OCI-LY1 (cell line): ENCODE measurements around the gene APBA1.

Source experiments
- H2AFZ ChIP-seq: fragments of 200-600 bp; sonication (generic), shearing (Covaris generic); 2 replicates; pipeline ENCODE4 v1.6.0; 2014; ENCODE audit warnings: antibody characterized with exemption, mild to moderate bottlenecking, low read length
- H3F3A ChIP-seq: fragments of 200-600 bp; sonication (generic), shearing (Covaris generic); 2 replicates; pipeline ENCODE4 v1.6.0; 2014; ENCODE audit warnings: mild to moderate bottlenecking, antibody characterized with exemption, low read length, moderate library complexity; ENCODE audit not compliant: insufficient read depth
- H3K27ac ChIP-seq: fragments of 200-600 bp; sonication (generic); 2 replicates; pipeline ENCODE4 v1.5.1; 2014; ENCODE audit warnings: low read length, mixed run types, mild to moderate bottlenecking, low read depth; ENCODE audit not compliant: poor library complexity, severe bottlenecking
- H3K27me3 ChIP-seq: fragments of 200-600 bp; sonication (generic); 2 replicates; pipeline ENCODE4 v1.6.0; 2014; ENCODE audit warnings: antibody characterized with exemption, mild to moderate bottlenecking, low read length, moderate library complexity; ENCODE audit not compliant: insufficient read depth
- H3K36me3 ChIP-seq: fragments of 200-600 bp; sonication (generic); 2 replicates; pipeline ENCODE4 v1.6.1; 2014; ENCODE audit warnings: mild to moderate bottlenecking, antibody characterized with exemption, low read length, moderate library complexity, mixed read lengths; ENCODE audit not compliant: insufficient read depth
- H3K4me1 ChIP-seq: fragments of 200-600 bp; sonication (generic); 2 replicates; pipeline ENCODE4 v1.5.1; 2014; ENCODE audit warnings: mild to moderate bottlenecking, low read length, moderate library complexity; ENCODE audit not compliant: insufficient read depth, severe bottlenecking
- H3K4me2 ChIP-seq: fragments of 200-600 bp; sonication (generic), shearing (Covaris generic); 2 replicates; pipeline ENCODE4 v1.6.1; 2014; ENCODE audit warnings: low read length
- H3K4me3 ChIP-seq: fragments of 200-600 bp; sonication (generic); 2 replicates; pipeline ENCODE4 v1.5.1; 2014; ENCODE audit warnings: low read length, low read depth, mild to moderate bottlenecking, mixed read lengths; ENCODE audit not compliant: poor library complexity, severe bottlenecking
- H3K79me2 ChIP-seq: fragments of 200-600 bp; shearing (Covaris generic); 2 replicates; pipeline ENCODE4 v1.6.1; 2016; ENCODE audit warnings: mixed run types, low read length, mixed read lengths; ENCODE audit not compliant: insufficient read depth
- H3K9ac ChIP-seq: fragments of 200-600 bp; sonication (generic), shearing (Covaris generic); 2 replicates; pipeline ENCODE4 v1.6.1; 2014; ENCODE audit warnings: mild to moderate bottlenecking, low read length, mixed read lengths
- H3K9me2 ChIP-seq: fragments of 200-600 bp; sonication (generic), shearing (Covaris generic); 2 replicates; pipeline ENCODE4 v1.6.1; 2014; ENCODE audit warnings: low read depth, mild to moderate bottlenecking, low read length, mixed read lengths
- H3K9me3 ChIP-seq: fragments of 200-600 bp; shearing (Covaris generic); 2 replicates; pipeline ENCODE4 v1.6.1; 2014; ENCODE audit warnings: low read length, mixed read lengths
- H4K20me1 ChIP-seq: fragments of 200-600 bp; sonication (generic), shearing (Covaris generic); 2 replicates; pipeline ENCODE4 v1.6.0; 2016; ENCODE audit warnings: mild to moderate bottlenecking, low read length; ENCODE audit not compliant: insufficient read depth
- EZH2 ChIP-seq: fragments of 200-600 bp; sonication (generic), shearing (Covaris generic); IDR thresholded peaks from 2 replicates; pipeline ENCODE4 v1.8.0; 2017; ENCODE audit warnings: borderline replicate concordance, mixed run types, mild to moderate bottlenecking, antibody characterized with exemption, low read length, moderate library complexity, mixed read lengths
- TF ChIP-seq, protein P1 (sequence below): fragments of 200-600 bp; sonication (generic), shearing (Covaris generic); IDR thresholded peaks from 2 replicates; pipeline ENCODE4 v1.5.1; 2017; ENCODE audit warnings: mild to moderate bottlenecking, antibody characterized with exemption, low read length, moderate library complexity, mixed read lengths

Gene APBA1

DNA sequence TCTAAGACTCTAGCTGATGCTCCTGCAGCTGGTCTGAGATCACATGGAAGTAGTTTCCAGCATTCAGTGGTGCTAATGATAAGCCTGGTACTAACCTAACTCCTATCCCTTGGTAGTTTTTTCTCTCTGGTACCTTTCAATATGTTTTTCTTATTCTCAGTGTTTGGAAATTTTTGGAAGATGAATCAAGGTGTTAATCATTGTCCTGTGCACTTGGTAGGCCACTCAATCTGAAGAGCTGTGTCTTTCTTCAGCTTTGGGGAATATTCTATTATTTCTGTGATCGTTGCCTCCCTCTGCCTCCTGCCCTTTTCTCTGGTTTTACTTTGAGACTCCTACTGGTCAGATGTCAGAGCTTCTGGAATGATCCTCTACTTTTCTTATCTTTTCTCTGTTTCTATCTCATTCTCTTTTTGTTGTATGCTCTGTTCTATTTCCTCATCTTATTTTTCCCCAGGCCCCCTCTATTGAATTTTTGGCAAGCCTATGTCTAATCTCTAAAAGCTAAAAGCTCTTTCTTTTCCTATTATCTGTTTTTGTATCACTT is 136.8 kb downstream of the APBA1 start:
- TF ChIP-seq EZH2, result no peak
- TF ChIP-seq, protein P1, sequence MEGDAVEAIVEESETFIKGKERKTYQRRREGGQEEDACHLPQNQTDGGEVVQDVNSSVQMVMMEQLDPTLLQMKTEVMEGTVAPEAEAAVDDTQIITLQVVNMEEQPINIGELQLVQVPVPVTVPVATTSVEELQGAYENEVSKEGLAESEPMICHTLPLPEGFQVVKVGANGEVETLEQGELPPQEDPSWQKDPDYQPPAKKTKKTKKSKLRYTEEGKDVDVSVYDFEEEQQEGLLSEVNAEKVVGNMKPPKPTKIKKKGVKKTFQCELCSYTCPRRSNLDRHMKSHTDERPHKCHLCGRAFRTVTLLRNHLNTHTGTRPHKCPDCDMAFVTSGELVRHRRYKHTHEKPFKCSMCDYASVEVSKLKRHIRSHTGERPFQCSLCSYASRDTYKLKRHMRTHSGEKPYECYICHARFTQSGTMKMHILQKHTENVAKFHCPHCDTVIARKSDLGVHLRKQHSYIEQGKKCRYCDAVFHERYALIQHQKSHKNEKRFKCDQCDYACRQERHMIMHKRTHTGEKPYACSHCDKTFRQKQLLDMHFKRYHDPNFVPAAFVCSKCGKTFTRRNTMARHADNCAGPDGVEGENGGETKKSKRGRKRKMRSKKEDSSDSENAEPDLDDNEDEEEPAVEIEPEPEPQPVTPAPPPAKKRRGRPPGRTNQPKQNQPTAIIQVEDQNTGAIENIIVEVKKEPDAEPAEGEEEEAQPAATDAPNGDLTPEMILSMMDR, result no peak
- no peak overlapping the region for H3K9ac ChIP-seq
- H3K4me2 ChIP-seq, result no peak overlapping the region
- no peak overlapping the region for H3K4me3 ChIP-seq
- H3K36me3 ChIP-seq, result no peaks in the 10 kb centered on the region
- no peaks in the 10 kb centered on the region for H4K20me1 ChIP-seq
- H3K9me3 ChIP-seq, result no peaks in the 10 kb centered on the region
- H3F3A ChIP-seq, result no peaks in the 10 kb centered on the region
- H3K9me2 ChIP-seq, result no peaks in the 10 kb centered on the region
- H3K27me3 ChIP-seq, result no peaks in the 10 kb centered on the region
- no peaks in the 10 kb centered on the region for H3K4me1 ChIP-seq
- no peak overlapping the region for H3K27ac ChIP-seq
- no peaks in the 10 kb centered on the region for H3K79me2 ChIP-seq
- H2AFZ ChIP-seq, result no peak overlapping the region

DNA sequence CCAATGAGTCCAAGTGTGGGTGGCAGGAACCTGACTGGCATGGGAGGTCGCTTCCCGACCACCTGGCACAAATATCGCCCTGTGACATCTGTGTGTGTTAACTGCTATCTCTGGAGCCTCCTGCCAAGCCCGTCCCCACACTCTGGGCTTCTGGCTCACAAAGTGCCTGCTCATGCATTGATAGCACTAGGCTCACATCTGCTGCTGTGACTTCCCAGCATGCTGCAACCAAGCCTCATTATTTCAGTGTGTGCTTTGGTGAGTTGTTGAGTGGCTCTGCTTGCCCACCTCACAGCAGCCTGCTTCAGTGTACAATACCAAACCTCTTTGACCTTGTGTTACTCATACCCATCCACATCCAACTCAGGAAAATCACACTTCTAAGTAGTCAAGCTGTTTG is 139.8 kb downstream of the APBA1 start:
- Histone ChIP-seq H3K27ac (no peak overlapping the region), H3K4me2 (no peak overlapping the region), H3F3A (no peaks in the 10 kb centered on the region), H3K36me3 (no peaks in the 10 kb centered on the region), H3K9me3 (no peaks in the 10 kb centered on the region), H3K27me3 (no peaks in the 10 kb centered on the region), H3K4me3 (no peak overlapping the region), H3K79me2 (no peaks in the 10 kb centered on the region), H3K9me2 (no peaks in the 10 kb centered on the region), H3K9ac (no peak overlapping the region), H2AFZ (no peak overlapping the region), H4K20me1 (no peaks in the 10 kb centered on the region), H3K4me1 (no peaks in the 10 kb centered on the region)
- TF ChIP-seq, protein P1, result no peak
- no peak for TF ChIP-seq EZH2

DNA sequence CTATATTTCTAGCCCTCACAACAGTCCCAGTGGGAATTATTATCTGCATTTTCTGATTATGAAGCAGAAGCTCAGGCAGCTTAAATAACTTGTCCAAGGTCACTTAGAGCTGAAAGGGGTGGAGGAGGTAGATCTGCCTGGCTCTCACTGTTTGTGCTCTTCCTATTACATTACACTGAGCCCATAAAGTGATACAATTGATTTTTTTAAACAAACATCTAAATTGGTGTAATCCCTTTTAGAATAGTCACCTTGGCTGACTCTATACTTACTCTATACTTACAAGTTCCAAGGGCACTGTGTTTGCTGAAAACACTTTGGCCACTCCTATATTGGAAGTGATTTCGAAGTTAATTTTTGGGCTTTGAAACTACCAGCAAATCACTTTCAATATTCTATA is 144.7 kb downstream of the APBA1 start:
- Histone ChIP-seq H2AFZ (no peak overlapping the region), H3K4me2 (no peak overlapping the region), H3K27ac (no peak overlapping the region), H3K36me3 (no peaks in the 10 kb centered on the region), H3F3A (no peaks in the 10 kb centered on the region), H3K27me3 (no peaks in the 10 kb centered on the region), H3K9ac (no peak overlapping the region), H3K9me3 (no peaks in the 10 kb centered on the region), H3K4me1 (no peaks in the 10 kb centered on the region), H3K79me2 (no peaks in the 10 kb centered on the region), H3K9me2 (no peaks in the 10 kb centered on the region), H4K20me1 (no peaks in the 10 kb centered on the region), H3K4me3 (no peak overlapping the region)
- no peak for TF ChIP-seq EZH2
- TF ChIP-seq, protein P1, result no peak
